Testis (tissue), 2 donors: ENCODE data around the gene KANK3.

Experiments used
- POLR2A ChIP-seq: fragments of 450-650 bp; IDR thresholded peaks from one replicate; pipeline ENCODE4 v1.6.1; 2017; ENCODE audit warnings: antibody characterized with exemption, mild to moderate bottlenecking, moderate library complexity
- TF ChIP-seq, protein P1 (sequence below), 3 experiments: fragments of 450-650 bp in 2 of 3; fragments of 200-600 bp in 1 of 3; sonication (generic) in 1 of 3; IDR thresholded peaks; one replicate each; pipeline ENCODE4 v1.5.1; 2016 to 2019; ENCODE audit warnings: antibody characterized with exemption in 3 of 3, mild to moderate bottlenecking in 2 of 3, moderate library complexity in 1 of 3

DNA sequence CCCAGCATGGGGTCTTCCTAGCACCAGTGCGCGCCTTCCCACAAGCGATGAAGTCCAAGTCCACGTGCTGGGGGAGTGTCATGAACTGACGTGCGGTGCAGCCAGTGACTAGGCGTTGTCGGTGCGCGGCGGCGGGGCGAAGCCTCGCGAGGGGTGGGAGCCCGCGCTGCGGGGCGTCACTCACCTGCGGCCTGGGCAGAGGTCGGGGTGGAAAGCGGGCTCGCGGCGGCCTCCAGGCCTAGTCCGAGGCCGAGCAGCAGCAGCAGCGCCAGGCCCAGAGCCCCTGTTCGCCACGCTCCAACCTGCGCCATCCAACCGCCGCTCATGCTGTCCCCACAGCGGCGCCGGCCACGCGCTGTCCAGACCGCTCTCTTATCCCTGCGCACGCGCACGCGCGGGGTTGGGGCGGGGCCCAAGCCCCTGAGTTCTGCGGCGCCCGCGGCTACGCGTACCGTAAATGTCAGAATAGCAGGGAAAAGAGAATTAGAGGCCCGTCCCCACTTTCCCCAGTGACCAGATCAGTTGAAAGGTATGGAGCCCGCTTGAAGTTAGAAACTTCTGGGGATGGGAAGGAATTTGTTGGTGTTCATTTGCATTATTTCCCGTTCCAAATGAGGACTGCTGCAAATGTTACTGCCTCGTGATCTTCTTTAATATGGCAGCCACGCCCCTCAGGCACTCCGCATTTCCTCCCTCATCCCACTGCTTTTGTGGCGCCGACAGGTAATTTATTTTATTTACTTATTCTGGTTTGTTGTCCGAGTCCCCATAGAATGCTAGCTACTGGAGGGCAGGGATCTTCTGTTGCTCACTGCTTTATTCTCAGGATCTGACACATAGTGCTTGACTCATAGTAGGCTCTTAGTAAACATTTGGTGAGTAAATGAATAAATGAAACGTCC, 34.8 kb downstream of the KANK3 start, which contains the start of gene CD320:
- TF ChIP-seq POLR2A = no peak
- TF ChIP-seq, protein P1, sequence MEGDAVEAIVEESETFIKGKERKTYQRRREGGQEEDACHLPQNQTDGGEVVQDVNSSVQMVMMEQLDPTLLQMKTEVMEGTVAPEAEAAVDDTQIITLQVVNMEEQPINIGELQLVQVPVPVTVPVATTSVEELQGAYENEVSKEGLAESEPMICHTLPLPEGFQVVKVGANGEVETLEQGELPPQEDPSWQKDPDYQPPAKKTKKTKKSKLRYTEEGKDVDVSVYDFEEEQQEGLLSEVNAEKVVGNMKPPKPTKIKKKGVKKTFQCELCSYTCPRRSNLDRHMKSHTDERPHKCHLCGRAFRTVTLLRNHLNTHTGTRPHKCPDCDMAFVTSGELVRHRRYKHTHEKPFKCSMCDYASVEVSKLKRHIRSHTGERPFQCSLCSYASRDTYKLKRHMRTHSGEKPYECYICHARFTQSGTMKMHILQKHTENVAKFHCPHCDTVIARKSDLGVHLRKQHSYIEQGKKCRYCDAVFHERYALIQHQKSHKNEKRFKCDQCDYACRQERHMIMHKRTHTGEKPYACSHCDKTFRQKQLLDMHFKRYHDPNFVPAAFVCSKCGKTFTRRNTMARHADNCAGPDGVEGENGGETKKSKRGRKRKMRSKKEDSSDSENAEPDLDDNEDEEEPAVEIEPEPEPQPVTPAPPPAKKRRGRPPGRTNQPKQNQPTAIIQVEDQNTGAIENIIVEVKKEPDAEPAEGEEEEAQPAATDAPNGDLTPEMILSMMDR (IDR thresholded peaks at IDR 0.05) = no peak
